Activated effector memory CD4-positive, alpha-beta T cell treated with anti-CD3 and anti-CD28 coated beads, Interleukin-2, amount 50 U/mL, for 16 hours (primary cell): ENCODE measurements around the gene ZNF423.
"Not testable (repeated sequence)": the region's sequence is repeated elsewhere in the genome, so short reads cannot be mapped to it uniquely, and the experiment has no call there.

Experiments
- DNase-seq: peaks from one replicate; pipeline ENCODE4 v3.0.0-alpha.2; 2020

The ZNF423 gene

DNA sequence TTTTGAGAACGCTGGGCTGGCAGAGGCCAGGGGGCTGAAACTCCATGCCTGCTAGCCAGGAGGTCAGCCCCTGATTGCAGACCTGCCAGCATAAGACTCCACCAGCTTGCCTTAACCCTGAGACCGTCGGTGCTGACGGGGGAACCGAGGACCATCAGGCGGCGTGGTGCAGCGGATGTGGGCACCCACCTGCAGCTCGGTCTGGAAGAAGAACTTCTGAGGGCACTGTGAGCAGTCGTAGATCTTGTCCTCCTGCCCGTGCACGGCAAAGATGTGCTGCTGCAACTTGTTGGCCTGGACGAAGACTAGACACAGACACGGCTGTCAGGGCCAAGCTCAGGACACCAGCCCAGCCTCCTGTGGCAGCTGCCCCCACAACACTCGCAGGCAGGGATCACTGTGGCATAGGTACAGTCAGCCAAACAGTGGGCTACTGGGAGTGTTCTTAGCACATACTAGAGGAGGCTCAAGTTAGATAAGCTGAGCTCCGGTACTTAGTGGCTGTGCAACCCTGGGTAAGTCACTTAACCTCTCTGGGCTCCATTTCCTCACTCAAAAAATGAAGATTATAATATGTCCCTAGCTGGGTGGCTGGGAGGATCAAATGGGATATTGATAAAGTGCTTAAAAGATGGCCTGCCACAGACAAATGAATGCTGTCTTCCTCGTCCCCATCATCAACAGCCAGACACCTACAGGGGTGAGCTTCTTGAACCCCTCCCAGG, 332.3 kb downstream of the ZNF423 start:
- DNase-seq = no peak

DNA sequence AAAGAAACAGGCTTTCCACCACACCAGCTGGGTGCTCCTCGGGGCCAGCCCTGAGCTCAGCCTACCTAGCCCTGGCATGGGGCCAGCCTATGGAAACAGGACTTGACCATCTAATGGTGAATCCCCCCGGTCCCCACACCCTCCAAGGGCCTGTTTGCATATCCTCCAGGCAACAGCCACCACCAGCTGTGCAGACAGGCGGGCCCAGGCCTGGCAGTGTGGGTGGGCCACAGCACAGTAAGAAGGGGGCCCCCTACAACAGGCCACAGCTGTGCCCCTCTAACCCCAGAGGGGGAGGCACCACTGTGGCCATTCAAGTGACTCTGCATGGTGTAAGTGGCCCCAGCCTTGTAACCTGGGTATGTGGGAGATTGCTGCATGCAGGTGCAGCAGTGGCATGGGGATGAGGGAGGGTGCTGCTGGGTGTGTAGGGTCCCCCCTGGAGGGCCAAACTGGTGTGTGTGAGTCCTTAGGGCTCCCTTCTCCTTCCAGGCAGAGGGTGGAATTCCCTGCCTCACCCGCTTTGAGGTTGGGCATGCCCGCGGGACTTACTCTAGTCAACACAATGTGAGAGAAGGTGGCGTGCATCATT, 334.1 kb downstream of the ZNF423 start:
- no peak for DNase-seq

DNA sequence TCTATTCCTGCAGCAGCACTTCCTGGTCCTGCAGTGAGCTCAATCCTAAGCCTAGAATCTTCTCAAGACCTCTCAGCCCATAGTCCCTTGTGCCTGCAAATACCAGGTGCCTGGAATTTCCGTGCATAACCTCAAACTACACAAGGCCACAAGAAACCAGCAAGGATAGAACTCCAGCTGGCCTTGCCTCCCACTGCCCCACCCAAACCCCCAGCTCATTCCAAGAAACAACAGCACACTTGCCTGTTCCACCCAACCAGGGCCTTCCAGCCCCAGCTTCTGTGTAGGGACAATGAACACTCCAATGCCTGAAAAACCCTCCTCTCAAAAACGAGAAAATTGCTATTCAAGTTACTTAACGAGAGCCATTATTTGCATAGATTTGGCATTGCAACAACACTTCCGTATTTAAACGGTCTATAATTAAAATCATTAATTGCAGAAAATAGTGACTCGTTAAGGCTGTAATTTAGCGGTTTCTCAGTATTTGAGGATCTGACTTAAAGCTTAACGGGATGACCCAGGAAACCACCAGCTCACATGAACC, 335.3 kb downstream of the ZNF423 start:
- DNase-seq = no peak

DNA sequence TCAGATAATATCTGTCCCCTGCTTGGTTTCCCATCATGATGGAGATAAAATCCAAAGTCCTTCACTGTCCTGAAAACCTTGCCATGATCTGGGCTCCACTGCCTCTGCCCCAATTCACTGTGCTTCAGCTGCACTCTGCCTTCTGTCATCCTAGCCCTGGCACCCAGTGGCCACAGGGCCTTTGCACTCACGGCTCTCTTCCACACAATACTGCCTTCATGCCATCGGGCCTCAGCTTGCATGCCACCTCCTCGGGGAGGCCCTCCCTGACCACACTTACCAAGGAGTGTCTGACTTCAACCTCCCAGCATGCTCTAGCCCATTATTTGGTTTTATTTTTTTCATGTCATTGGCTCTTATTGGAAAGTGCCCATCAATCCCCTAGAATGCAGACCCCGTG, 336.2 kb downstream of the ZNF423 start:
- no peak for DNase-seq

DNA sequence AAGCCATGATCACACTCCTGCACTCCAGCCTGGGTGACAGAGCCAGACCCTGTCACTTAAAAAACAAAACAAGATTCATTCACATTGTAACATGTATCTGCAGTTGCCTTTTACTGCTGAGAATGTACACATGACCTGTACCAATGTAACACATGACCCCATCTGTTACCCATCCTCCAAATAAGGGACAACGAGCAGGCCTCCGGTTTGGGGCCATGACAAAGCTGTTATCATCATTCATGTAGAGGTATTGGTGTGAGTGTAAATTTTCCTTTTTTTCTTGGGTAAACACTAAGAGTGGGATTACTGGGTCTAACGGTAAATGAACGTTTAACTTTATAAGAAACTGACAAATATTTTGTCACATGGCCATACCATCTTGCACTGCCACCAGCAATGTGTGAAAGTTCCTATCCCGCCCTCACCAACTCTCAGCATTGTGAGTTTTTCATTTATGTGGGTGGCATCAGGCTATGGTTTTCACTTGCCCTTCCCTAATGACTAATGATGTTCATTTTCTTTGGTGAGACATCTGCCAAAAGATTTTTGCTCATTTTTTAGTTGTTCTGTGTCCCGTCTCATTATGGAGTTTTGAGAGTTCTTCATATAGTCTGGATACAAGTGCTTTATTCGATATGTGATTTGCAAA, 336.8 kb downstream of the ZNF423 start:
- no peak for DNase-seq

DNA sequence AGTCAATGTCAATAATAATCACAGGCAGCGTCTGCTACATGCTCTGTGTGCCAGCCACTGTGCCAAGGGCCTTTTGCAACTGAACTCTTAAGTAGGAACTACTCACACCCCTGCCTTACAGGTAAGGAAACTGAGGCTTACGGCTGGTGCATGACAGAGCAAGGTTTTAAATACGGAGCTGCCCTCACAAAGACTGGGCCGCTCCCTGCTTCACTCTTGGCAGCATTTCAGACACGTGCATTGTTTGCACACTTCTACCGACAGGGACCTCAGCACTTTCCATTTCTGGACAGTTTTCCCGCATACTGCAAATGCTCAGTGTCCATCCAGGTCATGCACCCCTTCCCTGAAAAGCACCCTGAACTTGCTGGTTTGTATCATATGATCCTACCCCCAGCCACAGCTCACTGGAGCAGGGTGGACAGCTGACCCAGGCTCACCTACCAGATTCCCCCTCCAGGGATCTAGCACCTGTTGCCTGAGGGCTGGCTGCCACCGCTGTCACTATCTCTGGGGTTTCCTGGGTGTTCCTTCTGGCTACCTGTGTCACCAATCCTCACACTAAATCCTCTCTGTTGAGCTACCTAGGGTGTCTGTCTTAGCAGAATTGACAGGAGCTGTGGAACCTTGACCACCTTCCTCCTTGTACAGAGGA, 339.4 kb downstream of the ZNF423 start:
- no peak for DNase-seq

DNA sequence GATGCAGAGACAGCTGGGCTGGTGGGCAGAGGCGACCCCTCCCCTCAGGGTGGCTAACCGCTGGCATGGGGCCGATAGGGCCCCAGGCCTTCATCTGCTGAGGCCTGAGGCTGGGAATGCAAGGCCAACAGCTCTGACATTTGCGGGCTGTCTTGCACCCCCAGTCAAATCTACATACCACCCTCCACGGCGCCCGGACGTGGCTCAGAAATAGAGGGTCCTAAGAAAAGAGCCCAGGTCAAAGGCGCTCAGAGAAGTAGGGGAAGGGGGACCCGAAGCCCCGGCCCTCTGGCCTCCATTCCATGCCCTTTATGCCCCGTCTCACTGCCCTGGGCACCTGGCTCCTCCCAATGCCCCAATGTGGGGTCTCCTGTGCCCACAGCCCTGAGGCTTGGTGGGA, 340.1 kb downstream of the ZNF423 start:
- no peak for DNase-seq

DNA sequence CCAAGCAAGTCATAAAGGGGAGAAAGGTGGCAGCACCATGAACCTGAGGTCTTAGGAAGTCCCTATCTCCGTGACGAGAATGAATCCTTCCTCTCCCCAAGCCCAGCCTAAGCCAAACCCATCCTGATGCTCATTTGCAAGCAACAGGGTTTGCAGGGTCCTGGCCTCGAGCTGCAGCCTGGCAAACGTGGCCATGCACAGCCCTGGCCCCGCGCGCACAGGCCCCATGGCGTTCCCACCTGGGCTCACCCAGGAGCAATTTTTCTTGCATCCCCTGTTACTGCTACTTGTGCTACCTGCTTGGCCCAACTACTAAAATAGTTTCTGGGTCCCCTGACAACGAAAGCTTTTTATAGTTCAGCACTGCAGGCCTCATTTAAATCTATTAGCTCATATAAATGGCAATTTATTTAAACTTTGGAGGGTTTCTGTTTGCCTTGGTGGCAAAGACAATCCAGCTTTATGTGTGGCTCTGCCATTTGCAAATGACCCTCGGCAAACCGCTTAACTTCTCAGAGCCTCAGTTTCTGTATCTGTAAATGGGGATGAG, 340.8 kb downstream of the ZNF423 start:
- no peak for DNase-seq

DNA sequence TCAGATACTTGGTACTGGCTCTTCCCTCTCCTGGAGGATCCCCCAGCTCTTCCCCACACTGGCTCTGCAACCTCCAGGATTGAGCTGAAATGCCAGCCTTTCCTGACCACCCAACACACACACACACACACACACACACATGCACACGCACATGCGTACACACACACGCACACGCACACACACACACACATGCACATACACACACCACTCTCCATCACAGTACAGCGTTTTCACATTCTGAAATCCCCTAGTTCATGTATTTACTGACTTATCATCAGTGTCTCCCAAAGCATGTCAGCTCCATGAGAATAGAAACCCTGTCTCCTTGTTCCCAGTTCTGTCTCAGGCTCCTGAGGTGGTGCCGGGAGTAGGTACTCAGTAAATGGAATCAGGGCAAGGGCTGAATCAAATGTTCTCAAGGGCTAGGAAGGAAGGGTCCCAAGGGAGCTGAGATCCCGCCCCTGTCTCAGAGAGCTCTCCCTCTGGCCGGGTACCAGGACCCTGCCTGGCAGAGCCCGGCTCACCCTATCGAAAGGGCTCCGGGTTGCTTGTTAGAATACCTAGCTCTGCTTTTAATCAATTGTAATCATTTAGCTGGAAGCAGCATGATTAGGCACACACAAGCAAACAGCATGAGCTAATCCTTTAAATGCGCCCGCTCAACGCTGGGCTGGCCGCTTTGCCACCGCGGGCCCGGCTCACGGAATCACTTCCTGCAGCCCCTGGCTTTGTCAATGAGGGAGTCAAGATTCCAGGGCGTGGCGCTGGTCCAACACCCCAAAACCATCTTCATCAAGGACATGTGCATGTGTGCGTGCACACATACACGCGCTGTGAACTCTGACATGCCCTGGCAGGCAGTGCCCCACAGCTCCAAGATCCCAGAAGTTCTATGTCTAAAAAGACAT, 341.6 kb downstream of the ZNF423 start:
- DNase-seq = no peak

DNA sequence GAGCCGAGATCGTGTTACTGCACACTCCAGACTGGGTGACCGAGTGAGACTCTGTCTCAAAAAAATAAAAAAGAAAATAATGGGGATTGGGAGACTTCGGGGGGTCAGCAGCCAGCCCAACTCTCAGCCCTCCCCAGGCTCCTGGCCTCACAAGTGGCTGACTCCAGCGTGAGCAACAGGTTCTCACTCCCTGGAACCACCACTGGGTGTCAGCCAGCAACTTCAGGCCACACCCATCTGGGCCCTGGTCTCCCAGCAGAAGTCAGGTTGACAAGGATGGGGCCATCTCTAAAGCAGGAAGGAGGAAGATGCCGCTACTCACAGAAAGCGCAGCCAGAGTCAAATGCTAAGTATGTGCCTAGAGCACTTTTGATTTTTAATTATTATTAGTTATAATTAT, 342.9 kb downstream of the ZNF423 start:
- no peak for DNase-seq

DNA sequence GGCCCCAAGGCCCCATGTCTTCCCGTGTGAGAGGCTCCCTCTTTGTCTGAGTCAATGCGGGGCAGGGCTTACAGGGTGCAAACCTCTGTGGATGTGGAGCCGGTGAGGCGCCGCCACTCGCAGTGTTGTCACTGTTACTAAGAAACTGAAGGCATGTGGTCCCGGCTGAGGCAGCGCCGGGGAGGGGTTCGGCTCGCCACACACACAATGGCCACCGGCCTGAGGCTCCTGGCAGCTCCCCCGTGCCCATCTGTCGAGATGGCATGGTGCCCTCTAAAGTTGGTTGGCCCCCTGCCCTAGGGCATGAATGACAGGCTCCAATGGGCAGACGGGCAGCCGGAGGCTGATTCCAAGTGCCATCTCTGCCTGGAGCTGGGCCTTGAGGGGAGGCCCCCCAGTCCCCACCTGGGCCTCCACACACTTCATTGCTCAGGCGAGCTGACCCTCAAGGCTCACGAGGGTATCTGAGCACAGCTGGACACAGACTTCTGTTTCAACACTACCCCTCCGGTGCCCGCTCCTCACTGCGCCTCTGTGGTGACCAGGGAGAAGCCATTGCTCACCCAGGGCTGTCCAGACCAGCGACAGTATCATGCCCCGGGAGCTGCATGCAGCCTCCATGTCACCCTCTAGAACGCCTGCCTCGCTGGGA, 345.1 kb downstream of the ZNF423 start:
- no peak for DNase-seq

DNA sequence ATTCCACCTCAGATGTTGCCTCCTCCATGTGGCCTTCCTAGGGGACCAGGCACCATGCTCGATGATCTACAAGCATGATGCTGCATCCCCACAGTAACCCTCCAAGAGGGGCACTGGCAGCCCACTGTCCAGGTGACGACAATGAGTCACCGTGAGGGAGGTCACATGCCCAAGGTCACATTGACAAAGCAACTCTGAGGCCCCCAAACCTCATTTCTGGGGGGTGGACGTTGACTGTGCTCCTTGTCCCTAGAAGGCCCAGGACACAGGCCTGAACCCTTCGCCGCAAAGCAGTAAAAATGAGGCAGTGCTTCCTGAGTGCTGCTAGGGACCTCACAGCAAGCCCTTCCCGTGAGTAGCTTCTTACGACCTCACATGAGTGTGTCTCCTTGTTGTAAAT, 345.8 kb downstream of the ZNF423 start:
- no peak for DNase-seq

DNA sequence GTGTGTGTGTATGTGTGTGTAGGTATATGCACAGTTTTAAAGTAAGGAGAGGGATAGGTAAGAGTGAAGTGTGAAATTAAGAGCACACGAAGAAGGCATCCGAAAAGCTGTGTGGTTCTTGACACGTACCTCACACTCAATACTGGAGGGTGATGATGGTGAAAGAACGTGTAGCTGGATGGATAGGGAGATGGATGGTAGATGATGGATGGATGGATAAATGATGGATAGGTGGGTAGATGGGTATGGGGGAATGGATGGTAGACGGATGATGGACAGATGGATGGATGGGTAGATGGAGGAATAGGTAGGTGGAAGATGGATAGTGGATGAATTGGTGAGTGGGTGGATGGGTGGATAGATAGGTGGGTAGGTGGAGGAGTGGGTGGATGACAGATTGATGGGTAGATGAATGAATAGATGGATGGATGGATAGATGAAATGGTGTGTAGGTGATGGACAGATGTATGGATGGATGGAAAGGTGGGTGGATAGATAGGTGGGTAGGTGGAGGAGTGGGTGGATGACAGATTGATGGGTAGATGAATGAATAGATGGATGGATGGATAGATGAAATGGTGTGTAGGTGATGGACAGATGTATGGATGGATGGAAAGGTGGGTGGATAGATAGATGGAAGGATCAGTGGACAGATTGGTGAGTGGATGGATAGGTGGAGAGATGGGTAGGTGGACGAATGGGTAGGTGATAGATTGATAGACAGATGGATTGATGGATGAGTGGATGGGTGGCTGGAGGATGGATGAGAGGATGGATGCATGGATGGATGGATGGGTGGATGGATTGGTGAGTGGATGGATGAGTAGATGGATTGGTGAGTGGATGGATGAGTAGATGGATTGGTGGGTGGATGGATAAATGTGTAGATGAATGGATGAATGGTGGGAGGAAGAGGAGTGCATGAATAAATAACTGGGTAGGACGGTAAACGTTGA, 349.6 kb downstream of the ZNF423 start:
- DNase-seq = not testable (repeated sequence)

DNA sequence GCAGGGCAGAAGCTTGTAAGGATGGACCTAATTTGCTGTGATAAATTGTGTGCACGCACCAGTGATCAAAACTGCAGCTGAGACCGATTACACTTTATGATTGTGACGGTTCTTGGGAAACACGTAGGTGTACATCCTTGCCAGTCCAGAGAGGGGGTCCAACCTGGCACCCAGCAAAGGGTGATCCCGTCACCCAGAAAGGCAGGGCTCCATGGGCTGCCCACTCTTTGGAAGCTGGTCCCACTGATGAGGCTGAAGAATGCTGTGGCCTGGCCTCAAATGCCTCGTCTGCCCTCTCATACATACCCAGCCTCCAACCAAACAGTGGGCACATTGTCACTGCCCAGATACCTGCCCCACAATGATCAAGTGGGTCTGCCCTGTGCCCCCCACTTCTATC, 350.4 kb downstream of the ZNF423 start:
- peak; percentile 46 for DNase-seq

DNA sequence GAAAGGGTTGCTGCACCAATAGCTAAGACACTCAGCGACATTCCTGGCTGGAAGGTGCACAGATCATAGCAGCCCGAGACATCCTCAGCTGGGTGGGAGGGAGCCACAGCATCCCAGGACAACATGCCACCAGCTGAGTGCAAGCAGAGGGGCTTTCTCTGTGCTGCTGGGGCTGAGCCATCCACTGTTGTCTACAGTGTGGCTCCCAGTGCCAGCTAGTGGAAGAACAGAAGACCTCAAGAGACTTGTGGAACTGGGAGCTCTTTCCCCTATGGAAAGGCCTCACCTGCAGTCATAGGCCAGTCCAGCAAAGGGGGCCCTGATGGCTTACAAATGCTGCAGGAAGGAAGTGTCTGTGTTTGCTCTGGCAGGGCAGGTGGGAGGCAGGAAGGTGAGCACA, 351.3 kb downstream of the ZNF423 start:
- peak; percentile 22 for DNase-seq

DNA sequence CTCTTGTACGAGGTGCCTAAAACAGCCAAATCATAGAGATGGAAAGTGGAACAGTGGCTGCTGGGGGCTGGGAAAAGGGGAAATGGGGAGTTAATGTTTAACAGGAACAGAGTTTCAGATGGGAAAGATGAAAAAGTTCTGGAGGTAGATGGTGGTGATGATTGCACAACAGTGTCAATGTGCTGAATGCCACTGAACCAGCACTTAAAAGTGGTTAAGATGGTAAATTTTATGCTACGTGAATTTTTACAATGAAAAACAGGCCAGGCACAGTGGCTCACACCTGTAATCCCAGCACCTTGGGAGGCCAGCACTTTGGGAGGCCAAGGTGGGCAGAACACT, 351.9 kb downstream of the ZNF423 start:
- no peak for DNase-seq

DNA sequence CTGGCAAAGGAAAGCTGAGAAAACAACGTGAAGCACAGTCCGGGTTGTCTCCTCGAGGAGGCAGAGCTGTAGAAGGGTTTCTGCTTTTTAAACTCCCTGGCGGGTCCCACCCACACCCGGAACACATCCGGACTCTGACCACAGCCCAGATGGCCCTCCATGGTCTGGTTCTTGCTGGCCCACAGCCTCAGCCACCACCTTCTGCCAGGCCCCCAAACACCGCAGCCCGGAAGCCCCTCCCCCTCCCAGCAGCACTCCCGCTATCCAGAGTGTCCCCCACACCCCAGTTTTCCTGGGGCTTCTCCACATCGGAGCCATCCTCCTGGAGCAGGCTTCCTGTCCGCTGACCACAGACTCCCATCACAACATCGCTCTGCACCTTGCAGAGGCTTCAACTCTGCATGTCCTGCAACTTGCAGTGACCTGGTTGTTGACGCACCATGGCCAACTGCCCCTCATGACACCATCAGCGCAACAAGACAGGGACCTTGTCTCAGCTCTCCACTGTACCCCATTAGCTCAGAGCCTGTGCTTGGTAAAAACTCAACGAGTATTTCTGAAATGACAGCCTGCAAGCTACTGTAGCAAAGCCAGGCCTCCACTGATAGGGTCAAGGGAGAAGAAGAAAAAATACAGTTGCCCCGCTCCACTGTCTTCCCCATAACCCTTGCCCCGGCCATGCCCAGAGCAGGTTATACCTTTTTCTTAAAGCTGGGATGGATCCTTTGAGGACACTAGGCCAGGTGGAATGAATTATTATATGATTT, 352.5 kb downstream of the ZNF423 start:
- DNase-seq = peak; percentile 42

DNA sequence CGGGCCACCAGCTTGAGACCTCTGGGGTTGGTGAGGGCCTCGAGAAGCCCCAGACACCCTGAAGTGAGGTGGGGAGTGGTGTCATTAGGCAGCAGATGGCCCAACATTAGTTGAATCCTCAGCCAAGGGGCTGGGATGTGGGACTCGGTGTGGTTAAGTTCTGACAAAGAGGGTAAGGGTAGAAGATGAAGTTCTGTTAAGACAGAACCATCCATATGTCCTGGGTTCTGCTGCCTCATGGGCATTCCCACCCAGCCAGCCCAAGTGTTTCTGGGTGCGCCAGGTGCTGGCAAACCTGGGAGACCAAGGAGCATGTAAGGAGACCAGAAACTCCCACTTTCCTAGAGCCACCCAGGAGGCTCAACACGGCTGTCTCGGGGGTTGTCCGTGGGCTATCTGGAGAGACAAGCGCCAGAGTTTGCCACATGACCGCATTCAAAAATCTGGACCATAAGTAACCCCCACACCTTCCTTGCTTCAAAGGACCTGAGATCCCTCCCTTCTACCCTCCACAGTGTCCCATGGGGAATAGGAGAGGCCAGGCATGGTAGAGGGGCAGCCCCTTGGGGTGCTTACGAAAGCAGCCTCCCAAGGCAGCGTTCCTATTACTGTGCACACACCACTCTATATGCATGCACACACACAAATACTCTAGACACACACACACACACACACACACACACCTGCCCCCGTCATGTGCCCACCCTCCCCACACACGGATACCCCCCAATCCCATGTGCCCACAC, 353.6 kb downstream of the ZNF423 start:
- no peak for DNase-seq
